BLaER1 (cell line): ENCODE results near the gene RHOH.

Source experiments
- H3K27ac ChIP-seq: shearing (Covaris generic); formaldehyde crosslinking; 2 replicates; pipeline ENCODE4 v1.8.1; 2022
- H3K27me3 ChIP-seq: shearing (Covaris generic); formaldehyde crosslinking; 2 replicates; pipeline ENCODE4 v1.8.1; 2022
- H3K36me3 ChIP-seq: shearing (Covaris generic); formaldehyde crosslinking; 2 replicates; pipeline ENCODE4 v1.8.1; 2022
- H3K4me1 ChIP-seq: shearing (Covaris generic); formaldehyde crosslinking; 2 replicates; pipeline ENCODE4 v1.8.1; 2022
- H3K4me2 ChIP-seq: shearing (Covaris generic); formaldehyde crosslinking; 2 replicates; pipeline ENCODE4 v1.8.1; 2022
- H3K4me3 ChIP-seq: shearing (Covaris generic); formaldehyde crosslinking; 2 replicates; pipeline ENCODE4 v1.8.1; 2022
- H3K9ac ChIP-seq: shearing (Covaris generic); formaldehyde crosslinking; 2 replicates; pipeline ENCODE4 v1.8.1; 2022
- H3K9me3 ChIP-seq: shearing (Covaris generic); formaldehyde crosslinking; 2 replicates; pipeline ENCODE4 v1.8.1; 2022
- H4K20me1 ChIP-seq: shearing (Covaris generic); formaldehyde crosslinking; 2 replicates; pipeline ENCODE4 v1.8.1; 2022
- Cebpa-rat ChIP-seq: shearing (Covaris generic); IDR thresholded peaks from 2 replicates; pipeline ENCODE4 v1.8.1; 2022

Gene RHOH

DNA sequence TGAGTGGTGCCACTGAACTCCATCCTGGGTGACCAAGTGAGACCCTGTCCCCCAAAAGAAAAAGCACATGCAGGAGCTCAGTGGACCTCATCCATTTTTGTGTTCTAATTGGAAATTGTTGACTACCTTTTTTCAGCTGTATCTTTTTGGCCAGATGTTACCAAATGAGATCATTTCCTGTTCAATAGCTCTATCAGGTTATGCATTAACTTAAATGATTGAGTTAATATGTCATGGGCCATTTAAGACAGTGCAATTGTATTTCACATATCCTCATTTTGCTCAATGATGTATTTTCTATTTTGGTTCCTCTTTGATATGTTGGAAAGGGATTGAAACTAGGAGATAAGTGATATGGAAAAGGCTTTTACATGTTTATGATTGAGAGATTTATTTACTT, 26.2 kb upstream of the RHOH start:
- H3K4me1 ChIP-seq, result peaks cover 8% of the 10 kb centered on the region; the same call in 1 of the 2 replicates
- H3K4me2 ChIP-seq, result no peak overlapping the region
- H3K27me3 ChIP-seq, result no peaks in the 10 kb centered on the region
- no peak overlapping the region for H3K27ac ChIP-seq
- H3K36me3 ChIP-seq, result peaks cover 4% of the 10 kb centered on the region; the same call in 1 of the 2 replicates
- no peak overlapping the region for H3K4me3 ChIP-seq
- no peaks in the 10 kb centered on the region for H4K20me1 ChIP-seq
- TF ChIP-seq Cebpa-rat, result no peak
- peaks cover 21% of the 10 kb centered on the region for H3K9me3 ChIP-seq
- H3K9ac ChIP-seq, result no peak overlapping the region

DNA sequence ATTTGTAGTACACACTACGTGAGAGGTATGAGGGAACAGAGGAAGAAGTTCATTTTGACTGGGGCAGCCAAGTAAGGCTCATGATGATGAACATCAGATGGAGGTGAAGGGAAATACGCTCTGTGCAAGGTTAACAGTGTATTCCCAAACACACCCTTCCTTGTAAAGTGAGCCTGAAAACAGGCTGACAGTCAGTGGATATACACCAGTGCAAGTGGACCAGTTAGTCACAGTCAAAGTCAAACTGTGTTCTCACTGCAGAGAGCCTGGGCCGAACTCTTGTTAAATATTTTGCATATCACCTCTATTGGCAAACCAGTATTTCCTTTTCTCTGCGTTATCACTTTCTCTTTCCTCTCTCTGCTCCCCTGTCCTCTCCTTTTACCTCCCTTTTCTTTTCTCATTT, 23.4 kb upstream of the RHOH start:
- Histone ChIP-seq H4K20me1 (no peaks in the 10 kb centered on the region), H3K4me2 (no peak overlapping the region; the same call in 1 of the 2 replicates), H3K9ac (no peak overlapping the region), H3K4me1 (peaks cover 8% of the 10 kb centered on the region; the same call in 1 of the 2 replicates), H3K27me3 (no peaks in the 10 kb centered on the region), H3K9me3 (peaks cover 7% of the 10 kb centered on the region; the same call in 1 of the 2 replicates), H3K27ac (no peak overlapping the region), H3K36me3 (no peaks in the 10 kb centered on the region; the same call in 1 of the 2 replicates), H3K4me3 (no peak overlapping the region)
- TF ChIP-seq Cebpa-rat, result no peak

DNA sequence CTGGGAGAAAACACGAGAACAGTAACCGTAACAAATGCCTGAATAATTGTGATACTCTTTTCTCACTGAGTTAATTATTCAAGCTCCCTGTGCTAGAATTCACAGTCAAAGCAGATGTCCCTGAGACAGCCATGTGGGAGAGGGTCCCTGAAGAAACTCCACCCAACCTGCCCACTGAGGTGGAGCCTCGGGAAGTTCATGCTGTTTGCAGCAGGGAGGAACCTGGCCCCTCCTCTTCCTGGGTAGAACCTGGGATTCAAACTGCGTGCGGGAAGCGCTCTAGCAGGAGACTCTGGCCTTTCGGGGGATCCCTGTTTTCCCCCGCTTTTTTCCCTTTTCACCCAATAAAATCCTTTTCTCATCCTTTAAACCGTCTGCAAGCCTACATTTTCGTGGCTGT, 20.2 kb upstream of the RHOH start:
- no peak overlapping the region for H3K4me3 ChIP-seq
- H4K20me1 ChIP-seq, result no peaks in the 10 kb centered on the region
- no peak for TF ChIP-seq Cebpa-rat
- no peak overlapping the region for H3K9ac ChIP-seq
- no peaks in the 10 kb centered on the region for H3K36me3 ChIP-seq
- no peak overlapping the region for H3K27ac ChIP-seq
- no peak overlapping the region for H3K4me2 ChIP-seq
- H3K27me3 ChIP-seq, result no peaks in the 10 kb centered on the region
- H3K9me3 ChIP-seq, result no peaks in the 10 kb centered on the region
- H3K4me1 ChIP-seq, result peaks cover 10% of the 10 kb centered on the region

GRCh38 chr4:40177591-40177990, 19.2 kb upstream of the RHOH start:
- no peak overlapping the region for H3K4me2 ChIP-seq
- H3K36me3 ChIP-seq, result no peaks in the 10 kb centered on the region
- no peak overlapping the region for H3K4me3 ChIP-seq
- no peaks in the 10 kb centered on the region for H4K20me1 ChIP-seq
- H3K9me3 ChIP-seq, result no peaks in the 10 kb centered on the region
- no peak overlapping the region for H3K9ac ChIP-seq
- H3K27me3 ChIP-seq, result no peaks in the 10 kb centered on the region
- H3K27ac ChIP-seq, result no peak overlapping the region
- TF ChIP-seq Cebpa-rat, result no peak
- peaks cover 19% of the 10 kb centered on the region for H3K4me1 ChIP-seq

DNA sequence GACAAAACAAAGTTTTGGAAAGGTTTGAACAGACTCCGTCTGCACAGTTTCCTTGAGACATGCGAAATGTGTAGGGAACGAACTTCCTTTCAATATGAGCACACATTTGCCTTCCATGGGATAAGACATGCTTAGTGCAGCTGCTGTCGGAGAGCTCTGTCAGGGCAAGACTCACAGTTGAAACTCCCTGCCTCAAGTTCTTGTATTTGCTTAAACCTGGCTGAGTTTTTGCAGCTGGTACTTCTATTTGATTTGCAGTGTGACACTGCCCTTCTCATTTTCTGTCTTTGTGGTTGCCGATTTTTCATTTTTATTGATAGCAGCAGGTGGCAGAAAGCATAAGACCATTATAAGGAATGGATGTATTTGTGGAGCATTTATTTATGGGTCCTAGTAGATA, 18.2 kb upstream of the RHOH start:
- Histone ChIP-seq H3K36me3 (no peaks in the 10 kb centered on the region), H3K4me3 (no peak overlapping the region), H4K20me1 (no peaks in the 10 kb centered on the region), H3K4me2 (no peak overlapping the region), H3K27ac (no peak overlapping the region), H3K9ac (no peak overlapping the region), H3K4me1 (peaks cover 14% of the 10 kb centered on the region), H3K9me3 (no peaks in the 10 kb centered on the region), H3K27me3 (no peaks in the 10 kb centered on the region)
- no peak for TF ChIP-seq Cebpa-rat

GRCh38 chr4:40179360-40179759, 17.5 kb upstream of the RHOH start:
- Histone ChIP-seq H3K27me3 (no peaks in the 10 kb centered on the region), H3K4me1 (peaks cover 20% of the 10 kb centered on the region), H3K9ac (no peak overlapping the region), H3K36me3 (no peaks in the 10 kb centered on the region), H3K4me3 (no peak overlapping the region), H3K27ac (no peak overlapping the region), H3K4me2 (no peak overlapping the region), H3K9me3 (no peaks in the 10 kb centered on the region), H4K20me1 (no peaks in the 10 kb centered on the region)
- TF ChIP-seq Cebpa-rat, result no peak

- Histone ChIP-seq H3K27me3 (no peaks in the 10 kb centered on the region), H3K36me3 (no peaks in the 10 kb centered on the region), H4K20me1 (no peaks in the 10 kb centered on the region), H3K9ac (no peak overlapping the region), H3K4me3 (no peak overlapping the region), H3K9me3 (no peaks in the 10 kb centered on the region), H3K27ac (no peak overlapping the region), H3K4me1 (peaks cover 29% of the 10 kb centered on the region), H3K4me2 (no peak overlapping the region)
- TF ChIP-seq Cebpa-rat, result no peak
Measured at GRCh38 chr4:40180356-40180755, 16.5 kb upstream of the RHOH start.

GRCh38 chr4:40182001-40182400, 14.8 kb upstream of the RHOH start:
- H3K27me3 ChIP-seq, result no peaks in the 10 kb centered on the region
- peak overlapping the region; percentile 2; the same call in 1 of the 2 replicates for H3K4me2 ChIP-seq
- no peaks in the 10 kb centered on the region for H4K20me1 ChIP-seq
- no peak overlapping the region for H3K9ac ChIP-seq
- H3K27ac ChIP-seq, result no peak overlapping the region
- H3K4me3 ChIP-seq, result no peak overlapping the region
- H3K36me3 ChIP-seq, result no peaks in the 10 kb centered on the region
- TF ChIP-seq Cebpa-rat, result no peak
- H3K4me1 ChIP-seq, result peaks cover 45% of the 10 kb centered on the region
- H3K9me3 ChIP-seq, result no peaks in the 10 kb centered on the region

DNA sequence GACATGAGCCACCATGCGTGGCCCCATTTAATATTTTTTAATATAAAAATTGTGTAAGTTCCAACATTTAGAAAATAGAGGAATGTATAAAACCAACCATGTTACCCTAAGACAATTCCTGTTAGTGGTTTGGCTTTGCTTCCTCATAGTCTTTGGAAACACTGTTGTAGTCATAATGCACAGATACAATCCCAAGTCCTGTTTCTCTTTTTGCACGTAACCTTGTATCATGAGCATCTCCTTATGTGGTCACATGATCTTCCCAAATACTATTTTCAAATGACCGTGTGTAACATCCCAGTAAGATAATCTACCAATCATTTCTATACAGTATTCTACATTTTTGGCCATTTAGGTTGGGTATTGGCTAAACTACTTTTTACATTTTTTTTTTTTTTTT, 13.9 kb upstream of the RHOH start:
- H3K27ac ChIP-seq, result no peak overlapping the region
- no peaks in the 10 kb centered on the region for H3K9me3 ChIP-seq
- no peak overlapping the region for H3K4me2 ChIP-seq
- no peaks in the 10 kb centered on the region for H4K20me1 ChIP-seq
- H3K27me3 ChIP-seq, result no peaks in the 10 kb centered on the region
- TF ChIP-seq Cebpa-rat, result no peak
- no peak overlapping the region for H3K4me3 ChIP-seq
- H3K4me1 ChIP-seq, result peaks cover 45% of the 10 kb centered on the region
- no peak overlapping the region for H3K9ac ChIP-seq
- H3K36me3 ChIP-seq, result no peaks in the 10 kb centered on the region

GRCh38 chr4:40183615-40184411, 13.0 kb upstream of the RHOH start:
- Histone ChIP-seq H3K27ac (peak overlapping the region; percentile 12; the same call in 1 of the 2 replicates), H3K36me3 (no peaks in the 10 kb centered on the region), H3K9ac (no peak overlapping the region), H4K20me1 (no peaks in the 10 kb centered on the region), H3K4me1 (peaks cover 45% of the 10 kb centered on the region), H3K4me2 (peak overlapping the region; percentile 48), H3K4me3 (no peak overlapping the region), H3K27me3 (no peaks in the 10 kb centered on the region), H3K9me3 (no peaks in the 10 kb centered on the region)
- TF ChIP-seq Cebpa-rat, result no peak
